ENCODE data around the gene ENPP5.

DNA sequence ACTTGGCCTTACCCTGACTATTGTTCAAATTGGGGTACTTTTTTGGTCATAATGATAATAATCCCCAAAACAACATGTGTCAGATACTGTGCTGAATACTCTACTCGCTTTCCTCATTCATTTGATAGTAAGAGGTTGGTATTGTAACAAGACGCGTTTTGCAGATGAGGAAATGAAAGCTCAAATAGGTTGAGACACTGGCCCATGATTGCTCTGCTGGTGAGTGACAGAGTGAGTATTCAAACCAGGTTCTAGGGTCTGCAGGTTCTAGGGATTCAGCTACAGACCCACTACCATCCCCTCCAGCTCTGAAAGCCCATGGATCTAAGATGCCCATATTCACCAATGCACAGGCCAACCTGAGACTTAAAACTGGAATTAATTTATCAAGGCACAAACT lies 42.3 kb downstream of the ENPP5 start:
- TF ChIP-seq CTCF (IDR thresholded peaks at IDR 0.05; ENCODE audit: low read depth, low read length, poor library complexity, severe bottlenecking) (no peak), EZH2phosphoT487 (IDR thresholded peaks at IDR 0.05; ENCODE audit: borderline replicate concordance, low read length) (no peak)

Measured in DOHH2 (cell line).